ENCODE data around the gene TMEM52.

TMEM52 gene

GRCh38 chr1:1914971-1915692, 3.9 kb downstream of the TMEM52 start, which contains the start of gene CALML6:
Gene CALML6, plus strand, starts transcription at chr1:1915260. Its CDS starts 21 bp downstream, at chr1:1915281.
- no peak for DNase-seq

- no peak for DNase-seq
Measured at GRCh38 chr1:1914101-1914970, 4.7 kb downstream of the TMEM52 start.

GRCh38 chr1:1911350-1912041, 7.6 kb downstream of the TMEM52 start:
- no peak for DNase-seq

- DNase-seq, result no peak
Measured at GRCh38 chr1:1910651-1911331, 8.3 kb downstream of the TMEM52 start.

- no peak for DNase-seq
Measured at GRCh38 chr1:1910033-1910465, 9.0 kb downstream of the TMEM52 start.

- no peak for DNase-seq
Measured at GRCh38 chr1:1908506-1908791, 10.6 kb downstream of the TMEM52 start.

- DNase-seq, result no peak
Measured at GRCh38 chr1:1907098-1907736, 11.9 kb downstream of the TMEM52 start.

GRCh38 chr1:1906185-1907097, 12.6 kb downstream of the TMEM52 start:
- peak; percentile 66 for DNase-seq

- DNase-seq, result no peak
Measured at GRCh38 chr1:1903224-1903623, 15.9 kb downstream of the TMEM52 start.

GRCh38 chr1:1901641-1902294, 17.3 kb downstream of the TMEM52 start:
- no peak for DNase-seq

GRCh38 chr1:1900883-1901640, 18.0 kb downstream of the TMEM52 start:
- DNase-seq, result no peak

- no peak for DNase-seq
Measured at GRCh38 chr1:1899967-1900327, 19.1 kb downstream of the TMEM52 start.

GRCh38 chr1:1899266-1899966, 19.7 kb downstream of the TMEM52 start:
- no peak for DNase-seq

GRCh38 chr1:1898246-1898933, 20.7 kb downstream of the TMEM52 start:
- DNase-seq, result no peak

- no peak for DNase-seq
Measured at GRCh38 chr1:1895456-1896336, 23.4 kb downstream of the TMEM52 start.

GRCh38 chr1:1895060-1895418, 24.0 kb downstream of the TMEM52 start:
- no peak for DNase-seq

- no peak for DNase-seq
Measured at GRCh38 chr1:1894354-1895059, 24.6 kb downstream of the TMEM52 start.
